ENCODE results near the gene GNA15.

- TF ChIP-seq CTCF (IDR thresholded peaks at IDR 0.05) (no peak), POLR2AphosphoS5 (IDR thresholded peaks at IDR 0.05) (no peak)
These were observed 22.5 kb upstream of the GNA15 start for GRCh38 chr19:3113100-3114017.
